H1 (cell line): Measurements from ENCODE around the gene ZSCAN5A. TPM values are rescaled to one million over a fixed set of nuclear protein-coding genes. Genes with fewer than 3 reads are reported as not detected.
"Not testable (repeated sequence)": the region's sequence is repeated elsewhere in the genome, so short reads cannot be mapped to it uniquely, and the experiment has no call there.

Source experiments
- CTCF ChIA-PET: fragments of 300-600 bp; sonication (Branson Sonifier 250); formaldehyde crosslinking; loops from one replicate; lab custom pipeline; 2021; ENCODE audit not compliant: partially characterized antibody; lab: Charles Lee
- POLR2A ChIA-PET: fragments of 300-600 bp; sonication (Branson Sonifier 250); formaldehyde crosslinking; loops from one replicate; lab custom pipeline; 2021; ENCODE audit warnings: inconsistent platforms; ENCODE audit not compliant: partially characterized antibody; lab: Charles Lee
- DNase-seq, 2 experiments: peaks; one replicate each; pipeline versions ENCODE4 v3.0.0 to v3.0.0-alpha.2; 2010 to 2022; ENCODE audit warnings: low spot score in 2 of 2, low read depth in 1 of 2, mixed read lengths in 1 of 2
- FAIRE-seq: peaks from 2 replicates; lab custom pipeline; 2011; peaks lifted over from hg19 to GRCh38; lab: Jason Lieb, UNC
- H2AFZ ChIP-seq: 2 replicates; pipeline ENCODE4 v1.8.1; 2012; ENCODE audit warnings: low read length, inconsistent platforms
- H2AK5ac ChIP-seq: 2 replicates; pipeline ENCODE4 v1.6.1; 2013; ENCODE audit warnings: low read depth, low read length
- H2BK120ac ChIP-seq: replicated peaks from 2 replicates; pipeline ENCODE3; 2013; ENCODE audit warnings: low read depth, low read length, inconsistent platforms
- H2BK12ac ChIP-seq: 2 replicates; pipeline ENCODE4 v1.6.1; 2013; ENCODE audit warnings: low read depth, low read length
- H2BK15ac ChIP-seq: 2 replicates; pipeline ENCODE4 v1.6.1; 2013; ENCODE audit warnings: low read length
- H2BK20ac ChIP-seq: 2 replicates; pipeline ENCODE4 v1.6.1; 2013; ENCODE audit warnings: low read length
- H2BK5ac ChIP-seq: 2 replicates; pipeline ENCODE4 v1.6.1; 2013; ENCODE audit warnings: low read depth, low read length
- H3K14ac ChIP-seq: 2 replicates; pipeline ENCODE4 v1.6.1; 2013; ENCODE audit warnings: inconsistent platforms; ENCODE audit not compliant: insufficient read length
- H3K18ac ChIP-seq: 2 replicates; pipeline ENCODE4 v1.6.1; 2013; ENCODE audit warnings: low read length; ENCODE audit errors: extremely low read depth
- H3K23ac ChIP-seq: 2 replicates; pipeline ENCODE4 v1.6.1; 2013; ENCODE audit warnings: inconsistent platforms; ENCODE audit not compliant: insufficient read length
- H3K23me2 ChIP-seq: 2 replicates; pipeline ENCODE4 v1.6.1; 2013; ENCODE audit warnings: low read depth, low read length
- H3K27ac ChIP-seq: 2 replicates; pipeline ENCODE4 v1.6.1; 2011; ENCODE audit warnings: low read depth, low read length, inconsistent platforms
- H3K27me3 ChIP-seq, 4 experiments: replicated peaks in 1 of 4; 1 replicate in 1 of 4; 2 replicates in 3 of 4; pipeline versions ENCODE4 v1.6.1 to v1.8.1; 2011 to 2013; ENCODE audit warnings: low read length in 3 of 4, mild to moderate bottlenecking in 3 of 4, inconsistent platforms in 2 of 4, mixed read lengths in 2 of 4, moderate library complexity in 1 of 4; ENCODE audit not compliant: control insufficient read depth in 3 of 4, insufficient read depth in 3 of 4; ENCODE audit errors: extremely low read depth in 1 of 4
- H3K36me3 ChIP-seq, 4 experiments: 2 replicates each; pipeline versions ENCODE4 v1.6.1 to v1.8.1; 2011 to 2013; ENCODE audit warnings: mild to moderate bottlenecking in 4 of 4, low read length in 3 of 4, moderate library complexity in 2 of 4, control low read depth in 1 of 4, inconsistent platforms in 1 of 4; ENCODE audit not compliant: insufficient read depth in 4 of 4, control insufficient read depth in 2 of 4
- H3K4ac ChIP-seq: replicated peaks from 2 replicates; pipeline ENCODE3; 2013; ENCODE audit warnings: low read length, low read depth, mixed read lengths, inconsistent platforms; ENCODE audit not compliant: insufficient read length
- H3K4me1 ChIP-seq, 4 experiments: replicated peaks in 1 of 4; 1 replicate in 1 of 4; 2 replicates in 3 of 4; pipeline versions ENCODE4 v1.6.1 to v1.8.1; 2011 to 2013; ENCODE audit warnings: low read length in 3 of 4, inconsistent platforms in 2 of 4, mixed read lengths in 1 of 4; ENCODE audit not compliant: insufficient read depth in 4 of 4, control insufficient read depth in 3 of 4
- H3K4me2 ChIP-seq, 2 experiments: 2 replicates each; pipeline versions ENCODE4 v1.6.1 to v1.8.1; 2011 to 2013; ENCODE audit warnings: low read depth in 2 of 2, low read length in 2 of 2, control low read depth in 1 of 2, inconsistent platforms in 1 of 2, mild to moderate bottlenecking in 1 of 2; ENCODE audit not compliant: insufficient read depth in 1 of 2
- H3K4me3 ChIP-seq, 4 experiments: fragments of 200-600, 300-600 bp in 1 of 4; sonication (generic), shearing (Covaris generic), sonication (Bioruptor Twin) in 1 of 4; 2 replicates each; pipeline versions ENCODE4 v1.5.1 to v1.8.1; 2011 to 2016; ENCODE audit warnings: low read length in 4 of 4, low read depth in 3 of 4, control low read depth in 2 of 4, inconsistent platforms in 2 of 4, mild to moderate bottlenecking in 2 of 4, mixed read lengths in 1 of 4, moderate library complexity in 1 of 4; ENCODE audit not compliant: insufficient read depth in 2 of 4; ENCODE audit errors: extremely low read depth in 1 of 4
- H3K56ac ChIP-seq: replicated peaks from 2 replicates; pipeline ENCODE3; 2013; ENCODE audit warnings: low read depth, mild to moderate bottlenecking, mixed read lengths, low read length, inconsistent platforms; ENCODE audit not compliant: insufficient read length
- H3K79me1 ChIP-seq: 2 replicates; pipeline ENCODE4 v1.6.1; 2013; ENCODE audit warnings: low read depth, low read length, control low read depth
- H3K79me2 ChIP-seq, 2 experiments: 2 replicates each; pipeline versions ENCODE4 v1.6.1 to v1.8.1; 2012 to 2013; ENCODE audit warnings: low read length in 2 of 2, mild to moderate bottlenecking in 2 of 2, inconsistent platforms in 1 of 2; ENCODE audit not compliant: insufficient read depth in 2 of 2, control insufficient read depth in 1 of 2
- H3K9ac ChIP-seq, 4 experiments: replicated peaks in 1 of 4; 1 replicate in 1 of 4; 2 replicates in 3 of 4; pipeline versions ENCODE4 v1.6.1 to v1.8.1; 2011 to 2013; ENCODE audit warnings: low read depth in 3 of 4, low read length in 3 of 4, control low read depth in 2 of 4, mild to moderate bottlenecking in 2 of 4, moderate library complexity in 2 of 4, inconsistent platforms in 1 of 4; ENCODE audit errors: extremely low read depth in 1 of 4
- H3K9me3 ChIP-seq, 2 experiments: 2 replicates each; pipeline versions ENCODE4 v1.6.1 to v1.8.1; 2012 to 2013; ENCODE audit warnings: mild to moderate bottlenecking in 2 of 2, moderate library complexity in 2 of 2, control low read depth in 1 of 2, inconsistent platforms in 1 of 2, low read depth in 1 of 2, low read length in 1 of 2, mixed read lengths in 1 of 2; ENCODE audit not compliant: insufficient read depth in 2 of 2
- H4K20me1 ChIP-seq, 2 experiments: replicated peaks in 1 of 2; 2 replicates each; pipeline versions ENCODE3 to v1.8.1; 2011 to 2013; ENCODE audit warnings: inconsistent platforms in 2 of 2, low read length in 2 of 2, mild to moderate bottlenecking in 1 of 2; ENCODE audit not compliant: insufficient read depth in 2 of 2, control insufficient read depth in 1 of 2
- H4K5ac ChIP-seq: 2 replicates; pipeline ENCODE4 v1.6.1; 2013; ENCODE audit warnings: low read length, low read depth, mixed read lengths, inconsistent platforms; ENCODE audit not compliant: insufficient read length
- H4K8ac ChIP-seq: 2 replicates; pipeline ENCODE4 v1.8.0; 2013; ENCODE audit warnings: mild to moderate bottlenecking, moderate library complexity, low read length, inconsistent platforms; ENCODE audit not compliant: insufficient read depth; ENCODE audit errors: extremely low read depth
- H4K91ac ChIP-seq: replicated peaks from 2 replicates; pipeline ENCODE3; 2013; ENCODE audit warnings: low read length, mixed read lengths, inconsistent platforms; ENCODE audit not compliant: insufficient read length
- WGBS, 2 experiments: shearing (Covaris generic) in 1 of 2; methylation state at CpG; one replicate each; pipeline versions ENCODE4 v1.1.6 to v1.1.7; 2013 to 2015; ENCODE audit warnings: low lambda C conversion rate in 2 of 2, mixed read lengths in 2 of 2, inconsistent platforms in 1 of 2, low coverage in 1 of 2, missing lambda C conversion rate in 1 of 2; ENCODE audit not compliant: insufficient replicate concordance in 2 of 2, insufficient coverage in 1 of 2, insufficient read length in 1 of 2; ENCODE audit errors: extremely low coverage in 1 of 2, missing lambda C conversion rate in 1 of 2; 5-methylcytosine and 5-hydroxymethylcytosine counted together
- polyA plus RNA-seq, 7 experiments: library from polyadenylated mRNA; depleted of rRNA in 3 of 7; stranded (reverse) in 5 of 7; unstranded in 2 of 7; fragments of >200 nt in 5 of 7; fragments of 200-250 nt in 2 of 7; gene quantifications; 1 replicate in 5 of 7; 2 replicates in 1 of 7; 4 replicates in 1 of 7; pipeline versions ENCODE4 v1.2.1 to v1.2.3, GENCODE V29; 2011 to 2013; ENCODE audit warnings: missing spikeins in 2 of 7, mixed read lengths in 2 of 7
- total RNA-seq: library from RNA; stranded (reverse); fragmentation: NEBNext Ultra II Directional; extraction: Animal tissue kit (Norgen Biotek cat#: 25700); gene quantifications from 2 replicates; pipeline ENCODE4 v1.2.1, GENCODE V29; 2021

Gene ZSCAN5A
- total and polyA plus RNA-seq, 2 of the 8 experiments (the other 6 are each of a cell fraction or from before 2014, with no cell fraction given): 8.6 to 11.0 TPM

DNA sequence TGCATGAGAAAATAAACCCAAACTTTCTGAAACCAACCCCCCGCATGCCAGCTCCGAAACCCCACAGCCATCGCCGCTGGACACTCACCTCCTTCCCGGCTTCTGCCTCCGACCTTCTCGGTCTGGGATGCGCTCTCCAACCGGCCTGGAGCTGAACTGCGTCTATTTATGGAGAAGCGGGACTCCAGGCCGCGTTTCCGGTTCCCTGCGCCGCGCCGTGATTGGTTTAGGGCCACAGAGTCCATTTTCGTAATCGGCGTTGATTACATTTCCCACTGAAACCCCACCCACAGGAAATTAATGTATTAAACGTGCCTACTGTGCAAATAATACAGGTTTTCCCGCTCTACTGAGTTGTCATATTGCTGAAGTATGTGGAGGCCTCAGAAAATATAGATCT lies 117.0 kb downstream of the ZSCAN5A start, which contains the start of gene ZSCAN5B:
TSS of gene ZSCAN5B (minus strand) at position 138 of the 400 bp plus-strand sequence. CDS start 4,731 bp downstream, outside the sequence.
- H2BK15ac ChIP-seq, POLR2A ChIA-PET, FAIRE-seq, H4K91ac ChIP-seq, H2BK120ac ChIP-seq, H3K23ac ChIP-seq, CTCF ChIA-PET, H3K79me1 ChIP-seq, H3K4me2 ChIP-seq, H3K27me3 ChIP-seq, H3K56ac ChIP-seq, H2BK5ac ChIP-seq, DNase-seq, H3K18ac ChIP-seq, H3K9ac ChIP-seq, H2BK20ac ChIP-seq, H3K9me3 ChIP-seq, H4K5ac ChIP-seq, H3K4me3 ChIP-seq, H3K4me1 ChIP-seq, H2AK5ac ChIP-seq, H3K4ac ChIP-seq, H3K79me2 ChIP-seq, H3K27ac ChIP-seq, H2AFZ ChIP-seq, H3K36me3 ChIP-seq, H2BK12ac ChIP-seq, H3K23me2 ChIP-seq, H4K20me1 ChIP-seq, H3K14ac ChIP-seq: not testable (repeated sequence)
- 85% methylated on average over 23 of the region's 23 CpGs; no CpG with 5 or more reads in 1 of the 2 experiments for WGBS, 2 experiments
- H4K8ac ChIP-seq: 0 out of 2 replicates have a peak within 1 kb of the TSS, but pooled peaks have one; percentile 22
